Suprapubic skin (tissue), 3 donors: ENCODE measurements around the gene ARL6IP5.

Source experiments
- CTCF ChIP-seq, 2 donors: fragments of 200-600 bp in 1 of 2; fragments of 450-650 bp in 1 of 2; sonication (generic) in 1 of 2; IDR thresholded peaks; one replicate each; pipeline ENCODE4 v1.5.1; 2016 to 2019; ENCODE audit warnings: antibody characterized with exemption in 2 of 2, mild to moderate bottlenecking in 1 of 2, moderate library complexity in 1 of 2
- POLR2A ChIP-seq, 2 donors: fragments of 450-650 bp; IDR thresholded peaks; one replicate each; pipeline ENCODE4 v1.6.1; 2017; ENCODE audit warnings: antibody characterized with exemption in 2 of 2, mild to moderate bottlenecking in 2 of 2, moderate library complexity in 2 of 2

GRCh38 chr3:69110941-69111546, 26.3 kb downstream of the ARL6IP5 start:
- TF ChIP-seq CTCF (IDR thresholded peaks at IDR 0.05) (no peak), POLR2A (IDR thresholded peaks at IDR 0.05) (no peak)
